ENCODE measurements around the gene CAB39L.

CAB39L gene

DNA sequence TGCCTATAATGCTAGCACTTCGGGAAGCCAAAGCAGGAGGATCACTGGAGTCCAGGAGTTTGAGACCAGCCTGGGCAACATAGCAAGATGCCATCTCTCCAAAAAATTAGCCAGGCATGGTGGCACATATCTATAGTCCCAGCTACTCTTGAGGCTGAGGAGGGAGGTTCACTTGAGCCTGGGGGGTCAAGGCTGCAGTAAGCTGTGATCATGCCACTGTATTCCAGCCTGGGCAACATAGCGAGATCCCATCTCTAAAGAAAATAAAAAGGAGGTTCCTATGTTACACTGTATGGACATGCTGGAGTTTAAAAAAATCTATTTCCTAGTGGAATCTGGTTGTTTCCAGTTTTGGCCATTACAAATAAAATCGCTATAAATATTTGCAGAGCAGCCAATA is 2.6 kb downstream of the CAB39L start:
- no peak for DNase-seq

GRCh38 chr13:49439609-49440008 is 4.3 kb downstream of the CAB39L start:
- DNase-seq: no peak

- DNase-seq: no peak
These were observed 6.2 kb downstream of the CAB39L start for GRCh38 chr13:49437705-49438104.

DNA sequence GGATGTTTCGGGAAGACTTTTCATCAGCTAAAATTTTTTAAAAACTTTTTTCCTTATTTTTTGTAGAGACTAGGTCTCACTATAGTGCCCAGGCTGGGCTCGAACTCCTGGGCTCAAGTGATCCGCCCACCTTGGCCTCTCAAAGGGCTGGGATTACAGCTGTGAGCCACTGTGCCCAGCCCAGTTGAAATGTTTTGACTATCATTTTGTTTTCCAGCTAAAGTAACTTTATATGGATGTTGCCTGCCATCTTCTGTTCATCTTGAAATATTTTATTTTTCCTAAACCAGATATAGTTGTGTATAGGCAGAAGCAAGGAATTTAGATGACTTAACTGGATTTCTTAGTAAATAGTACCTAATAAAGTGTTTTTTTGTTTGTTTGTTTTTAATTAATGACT is 7.0 kb downstream of the CAB39L start:
- peak; percentile 46 for DNase-seq

- no peak for DNase-seq
These were observed 7.9 kb downstream of the CAB39L start for GRCh38 chr13:49435992-49436391.

DNA sequence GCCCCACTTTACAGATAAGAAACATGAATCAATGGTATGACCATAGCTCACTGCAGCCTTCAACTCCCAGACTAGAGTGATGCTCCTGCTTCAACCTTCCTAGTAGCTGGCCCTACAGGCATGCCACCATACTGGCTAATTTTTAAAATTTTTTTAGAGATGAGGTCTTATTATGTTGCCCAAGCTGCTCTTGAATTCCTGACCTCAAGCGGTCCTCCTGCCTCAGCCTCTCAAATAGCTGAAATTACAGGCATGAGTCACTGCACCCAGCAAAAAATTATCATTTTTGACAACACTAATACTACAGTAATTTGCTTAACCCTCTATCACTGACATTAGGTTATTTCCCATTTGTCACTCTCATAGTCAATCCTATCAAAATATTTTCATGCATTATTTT is 14.7 kb downstream of the CAB39L start:
- DNase-seq: no peak

GRCh38 chr13:49428041-49428763 is 15.7 kb downstream of the CAB39L start:
- DNase-seq: no peak

DNA sequence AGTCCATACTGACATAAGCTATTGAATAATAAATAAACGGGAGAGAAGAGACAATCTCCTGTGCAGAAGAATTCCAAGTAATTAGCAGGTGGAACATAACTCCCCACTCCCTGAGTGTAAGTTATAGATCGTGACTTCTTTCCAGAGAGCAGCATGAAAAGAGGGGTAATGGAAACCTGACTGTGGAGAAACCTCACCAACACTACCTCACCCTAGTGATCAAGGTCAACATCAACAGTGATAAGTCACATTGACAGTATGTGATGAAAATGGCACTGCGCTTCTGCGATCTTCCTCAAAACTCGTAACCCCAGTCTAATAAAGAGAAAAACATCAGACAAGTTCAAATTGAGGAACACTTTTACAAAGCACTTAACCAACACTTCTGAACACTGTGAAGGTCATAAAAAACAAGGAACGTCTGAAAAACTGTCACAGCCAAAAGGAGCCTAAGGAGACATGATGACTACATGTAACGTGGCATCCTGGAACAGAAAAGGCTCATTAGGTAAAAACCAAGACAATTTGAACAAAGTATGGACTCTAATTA is 19.8 kb downstream of the CAB39L start:
- DNase-seq: no peak

- no peak for DNase-seq
These were observed 22.5 kb downstream of the CAB39L start for GRCh38 chr13:49421391-49421790.

- no peak for DNase-seq
These were observed 24.6 kb downstream of the CAB39L start for GRCh38 chr13:49419276-49419675.

GRCh38 chr13:49418206-49418605 is 25.7 kb downstream of the CAB39L start:
- no peak for DNase-seq

DNA sequence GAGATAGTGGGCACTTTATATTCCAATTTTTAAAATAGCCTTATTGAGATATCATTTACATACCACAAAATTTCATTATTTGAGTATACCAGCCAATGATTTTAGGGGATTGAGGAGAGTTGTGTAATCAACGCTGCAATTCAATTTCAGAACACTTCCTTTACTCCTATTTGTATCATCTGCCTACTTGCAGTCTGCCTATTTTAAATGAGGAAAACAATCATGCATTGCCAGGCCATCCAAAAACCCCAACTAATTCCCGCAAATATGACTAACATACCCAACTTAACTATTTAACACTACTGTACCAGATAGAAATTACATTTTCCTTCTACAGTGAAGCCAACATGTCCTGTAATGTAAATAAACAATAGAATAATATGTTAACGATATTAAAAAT is 26.7 kb downstream of the CAB39L start:
- DNase-seq: no peak

- DNase-seq: no peak
These were observed 31.1 kb downstream of the CAB39L start for GRCh38 chr13:49412749-49413148.

GRCh38 chr13:49411353-49411752 is 32.5 kb downstream of the CAB39L start:
- no peak for DNase-seq

- no peak for DNase-seq
These were observed 33.4 kb downstream of the CAB39L start for GRCh38 chr13:49410477-49410876.

GRCh38 chr13:49410006-49410405 is 33.9 kb downstream of the CAB39L start:
- no peak for DNase-seq

DNA sequence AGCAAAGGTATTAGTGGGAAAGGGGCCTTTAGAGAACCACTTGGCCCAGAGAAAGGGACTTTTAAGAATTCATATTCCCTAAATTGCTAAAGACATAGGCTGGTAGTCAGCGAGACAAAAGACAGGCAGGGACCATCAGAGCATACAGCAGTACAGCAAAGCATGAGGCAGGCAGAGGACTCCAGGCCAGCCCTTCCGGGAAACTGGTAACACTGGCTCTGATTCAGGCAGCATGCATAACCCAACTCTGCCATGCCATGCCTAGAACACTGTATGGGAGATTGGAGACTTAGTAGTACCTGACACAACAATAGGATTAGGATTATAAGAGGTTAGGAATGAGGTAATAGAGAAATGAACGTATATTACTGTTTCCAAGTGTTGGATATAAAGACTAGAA is 34.9 kb downstream of the CAB39L start:
- no peak for DNase-seq

DNA sequence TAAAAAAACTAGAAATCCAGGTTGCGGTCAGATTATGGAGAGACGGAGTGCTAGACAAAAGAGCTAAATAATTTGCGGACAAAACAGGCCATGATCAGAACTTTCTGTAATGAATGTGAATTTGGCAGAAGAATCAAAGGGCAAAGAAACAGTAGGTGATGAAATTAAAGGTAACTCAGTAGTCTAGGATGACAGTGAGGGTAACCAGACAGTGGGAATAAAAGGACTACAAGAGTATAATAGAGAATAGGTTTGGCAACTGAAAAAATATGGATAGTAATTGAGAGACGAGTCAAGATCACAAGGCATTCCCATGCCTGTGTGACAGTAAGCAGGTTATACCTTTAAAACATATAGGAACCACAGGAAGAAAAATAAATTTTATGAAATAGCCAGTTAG is 35.9 kb downstream of the CAB39L start:
- no peak for DNase-seq

- no peak for DNase-seq
These were observed 36.8 kb downstream of the CAB39L start for GRCh38 chr13:49407068-49407467.

- no peak for DNase-seq
These were observed 39.2 kb downstream of the CAB39L start for GRCh38 chr13:49404703-49405020.

DNA sequence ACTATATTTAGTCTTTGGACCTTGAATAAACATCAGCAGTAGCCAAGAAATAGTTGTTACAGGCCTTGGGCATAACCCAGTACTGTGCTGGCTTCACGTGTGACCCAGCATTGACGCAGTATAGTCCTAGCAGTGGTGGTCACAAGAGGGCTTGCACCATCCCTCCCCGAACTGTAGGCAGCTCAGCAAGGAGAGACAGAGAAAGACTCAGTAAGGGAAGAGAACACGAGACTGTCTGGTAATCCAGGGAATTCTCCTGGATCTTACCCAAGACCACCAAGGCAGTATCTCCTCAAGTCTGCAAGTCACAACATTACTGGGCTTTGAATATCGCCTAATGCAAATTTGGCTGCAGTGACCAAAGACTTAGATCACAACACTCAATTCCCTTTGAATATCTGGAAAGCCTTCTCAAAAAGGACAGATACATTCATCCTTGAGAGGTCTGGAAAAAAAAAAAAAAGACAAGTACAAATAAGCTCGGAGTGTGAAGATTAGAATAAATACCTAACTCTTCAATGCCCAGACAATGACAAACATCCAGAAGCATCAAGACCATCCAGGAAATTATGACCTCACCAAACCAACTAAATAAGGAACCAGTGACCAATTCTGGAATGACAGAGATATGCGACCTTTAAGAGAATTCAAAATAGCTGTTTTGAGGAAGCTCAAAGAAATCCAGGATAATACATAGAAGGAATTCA is 39.7 kb downstream of the CAB39L start:
- no peak for DNase-seq

GRCh38 chr13:49400755-49401659 is 42.9 kb downstream of the CAB39L start:
- peak; percentile 20 for DNase-seq

DNA sequence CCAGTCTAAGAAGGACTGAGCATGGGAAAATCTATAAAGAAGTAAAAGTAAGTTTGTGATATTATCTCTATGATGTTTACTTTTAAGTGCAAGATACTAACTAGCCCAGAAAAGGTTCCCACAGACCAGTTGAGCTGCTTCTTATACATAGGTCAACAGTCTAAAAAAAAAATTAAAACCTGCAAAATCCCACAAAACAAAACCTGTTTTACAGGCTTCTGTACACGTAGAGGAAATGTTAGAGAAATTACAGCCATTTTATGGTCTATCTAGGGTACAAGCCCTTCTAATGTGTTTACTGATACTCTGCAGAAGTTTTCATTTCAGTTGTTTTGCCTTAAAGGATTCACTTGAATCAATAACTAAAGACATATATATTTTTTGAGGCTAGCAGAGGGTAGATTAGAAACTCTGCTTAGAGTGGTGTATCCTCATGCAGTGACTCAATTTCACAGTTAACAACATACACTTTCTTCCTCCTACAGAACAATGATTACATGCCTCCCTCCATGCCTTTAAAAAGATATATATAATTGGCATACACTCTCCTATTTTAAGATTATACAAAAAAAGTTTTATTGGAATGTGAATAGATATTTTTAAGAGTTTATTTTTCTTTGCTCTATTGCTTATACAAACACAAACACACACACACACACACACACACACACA is 43.9 kb downstream of the CAB39L start:
- no peak for DNase-seq

Data from femur (tissue), 1 donor.